Coronary artery (tissue), 2 donors: ENCODE results near the gene BAG3.

ENCODE experiments used
- DNase-seq: peaks from one replicate; pipeline ENCODE4 v3.0.0-alpha.2; 2017; ENCODE audit warnings: low spot score
- H3K27ac ChIP-seq, 2 donors: fragments of 200-600 bp; sonication (generic); one replicate each; pipeline ENCODE4 v1.5.1; 2016 to 2019
- H3K4me3 ChIP-seq: fragments of 200-600 bp; sonication (generic); 2 replicates; pipeline ENCODE4 v1.5.1; 2016; ENCODE audit warnings: mild to moderate bottlenecking, moderate library complexity
- CTCF ChIP-seq: fragments of 200-600 bp; sonication (generic); IDR thresholded peaks from one replicate; pipeline ENCODE4 v1.5.1; 2019; ENCODE audit warnings: antibody characterized with exemption

BAG3 gene

GRCh38 chr10:119651514-119652360 is 557 bp downstream of the BAG3 start:
- no peak for DNase-seq
- Histone ChIP-seq H3K4me3 (peak overlapping the region; percentile 94), H3K27ac (peak overlapping the region; percentile 98 to 99)
- no peak for TF ChIP-seq CTCF

- no peak for DNase-seq
- Histone ChIP-seq H3K4me3 (peak overlapping the region; percentile 94), H3K27ac (peak overlapping the region; percentile 98 to 99)
- TF ChIP-seq CTCF = no peak
Measured at GRCh38 chr10:119652361-119652730, 1.2 kb downstream of the BAG3 start.

GRCh38 chr10:119653209-119653608 is 2.0 kb downstream of the BAG3 start:
- H3K4me3 ChIP-seq = peak overlapping the region; percentile 94
- peak overlapping the region; percentile 11 to 99 for H3K27ac ChIP-seq
- no peak for TF ChIP-seq CTCF
- DNase-seq = no peak

GRCh38 chr10:119653916-119654315 is 2.7 kb downstream of the BAG3 start:
- H3K4me3 ChIP-seq = peak overlapping the region; percentile 94
- TF ChIP-seq CTCF = no peak
- no peak for DNase-seq
- peak overlapping the region; percentile 95 to 99 for H3K27ac ChIP-seq

GRCh38 chr10:119654540-119654939 is 3.4 kb downstream of the BAG3 start:
- TF ChIP-seq CTCF = no peak
- Histone ChIP-seq H3K4me3 (peak overlapping the region; percentile 94), H3K27ac (peak overlapping the region; percentile 95 to 99)
- DNase-seq = no peak

- no peak for TF ChIP-seq CTCF
- peak overlapping the region; percentile 94 for H3K4me3 ChIP-seq
- peak; percentile 86 for DNase-seq
- H3K27ac ChIP-seq = peak overlapping the region; percentile 95 to 99
Measured at GRCh38 chr10:119655566-119656001, 4.4 kb downstream of the BAG3 start.

- H3K27ac ChIP-seq = peak overlapping the region; percentile 95 to 99
- no peak for DNase-seq
- H3K4me3 ChIP-seq = no peak overlapping the region
- no peak for TF ChIP-seq CTCF
Measured at GRCh38 chr10:119656760-119657159, 5.6 kb downstream of the BAG3 start.
